Activated gamma-delta T cell treated with anti-CD3 and anti-CD28 coated beads, Interleukin-2, amount 50 U/mL, for 16 hours (primary cell): ENCODE measurements around the gene FCER1G.
A peak's percentile ranks its signal among the peaks of the same experiment; 100 is the strongest.

Experiments used
- DNase-seq: peaks from one replicate; pipeline ENCODE4 v3.0.0-alpha.2; 2020; ENCODE audit warnings: low read depth

FCER1G gene

GRCh38 chr1:161188381-161188780 lies 26.7 kb upstream of the FCER1G start:
- DNase-seq, result no peak

GRCh38 chr1:161189036-161189435 lies 26.1 kb upstream of the FCER1G start:
- DNase-seq, result no peak

GRCh38 chr1:161190962-161191521 lies 24.1 kb upstream of the FCER1G start:
- DNase-seq, result no peak

- DNase-seq, result no peak
Observed at GRCh38 chr1:161191971-161192370, 23.1 kb upstream of the FCER1G start.

GRCh38 chr1:161192476-161193465 lies 22.3 kb upstream of the FCER1G start:
- peak; percentile 52 for DNase-seq

GRCh38 chr1:161193561-161194235 lies 21.4 kb upstream of the FCER1G start:
- DNase-seq, result no peak

- no peak for DNase-seq
Observed at GRCh38 chr1:161195171-161195570, 19.9 kb upstream of the FCER1G start.

GRCh38 chr1:161196111-161196510 lies 19.0 kb upstream of the FCER1G start:
- no peak for DNase-seq

- no peak for DNase-seq
Observed at GRCh38 chr1:161196521-161197451, 18.3 kb upstream of the FCER1G start.

- no peak for DNase-seq
Observed at GRCh38 chr1:161197560-161198193, 17.4 kb upstream of the FCER1G start.

GRCh38 chr1:161198194-161198896 lies 16.8 kb upstream of the FCER1G start:
- DNase-seq, result no peak

- DNase-seq, result no peak
Observed at GRCh38 chr1:161198897-161199431, 16.1 kb upstream of the FCER1G start, which contains the start of gene ADAMTS4. Gene ADAMTS4, minus strand, starts transcription at chr1:161199054. Its CDS starts 427 bp downstream, at chr1:161198627.

- DNase-seq, result no peak
Observed at GRCh38 chr1:161199506-161200139, 15.5 kb upstream of the FCER1G start.

GRCh38 chr1:161200421-161200991 lies 14.6 kb upstream of the FCER1G start:
- DNase-seq, result no peak

GRCh38 chr1:161200992-161201835 lies 13.9 kb upstream of the FCER1G start:
- no peak for DNase-seq

- peak; percentile 94 for DNase-seq
Observed at GRCh38 chr1:161201836-161202712, 13.0 kb upstream of the FCER1G start, which contains the start of gene NDUFS2. Gene NDUFS2, plus strand, starts transcription at chr1:161202367. Its CDS starts 19 bp downstream, at chr1:161202386.
